Measurements from ENCODE around the gene ITGA2.

Gene ITGA2

GRCh38 chr5:53022930-53023511 is 33.9 kb downstream of the ITGA2 start:
- DNase-seq, result no peak

- DNase-seq, result no peak
These were observed 34.8 kb downstream of the ITGA2 start for GRCh38 chr5:53023969-53024368.

GRCh38 chr5:53024535-53024934 is 35.4 kb downstream of the ITGA2 start:
- DNase-seq, result no peak

GRCh38 chr5:53025487-53025886 is 36.3 kb downstream of the ITGA2 start:
- no peak for DNase-seq

GRCh38 chr5:53027913-53028312 is 38.8 kb downstream of the ITGA2 start:
- no peak for DNase-seq

GRCh38 chr5:53029608-53030007 is 40.5 kb downstream of the ITGA2 start:
- DNase-seq, result no peak

- no peak for DNase-seq
These were observed 41.7 kb downstream of the ITGA2 start for GRCh38 chr5:53030893-53031292.

- no peak for DNase-seq
These were observed 42.5 kb downstream of the ITGA2 start for GRCh38 chr5:53031695-53032096.

GRCh38 chr5:53032188-53032587 is 43.0 kb downstream of the ITGA2 start:
- no peak for DNase-seq

- DNase-seq, result no peak
These were observed 45.7 kb downstream of the ITGA2 start for GRCh38 chr5:53034832-53035231.

GRCh38 chr5:53035868-53036381 is 46.8 kb downstream of the ITGA2 start:
- peak; percentile 25 for DNase-seq

GRCh38 chr5:53037141-53037859 is 48.1 kb downstream of the ITGA2 start:
- no peak for DNase-seq

- no peak for DNase-seq
These were observed 49.2 kb downstream of the ITGA2 start for GRCh38 chr5:53038196-53038847.

GRCh38 chr5:53039855-53040254 is 50.7 kb downstream of the ITGA2 start:
- no peak for DNase-seq

GRCh38 chr5:53041071-53041692 is 52.0 kb downstream of the ITGA2 start:
- peak; percentile 10 for DNase-seq

- DNase-seq, result no peak
These were observed 52.6 kb downstream of the ITGA2 start for GRCh38 chr5:53041740-53042139.

- DNase-seq, result no peak
These were observed 56.1 kb downstream of the ITGA2 start for GRCh38 chr5:53045263-53045662.

- DNase-seq, result no peak
These were observed 59.1 kb downstream of the ITGA2 start for GRCh38 chr5:53048248-53048647.

GRCh38 chr5:53052499-53052898 is 63.3 kb downstream of the ITGA2 start:
- no peak for DNase-seq

- DNase-seq, result no peak
These were observed 64.2 kb downstream of the ITGA2 start for GRCh38 chr5:53053364-53053763.

- DNase-seq, result no peak
These were observed 66.2 kb downstream of the ITGA2 start for GRCh38 chr5:53055365-53055764.

GRCh38 chr5:53059281-53059680 is 70.1 kb downstream of the ITGA2 start:
- DNase-seq, result no peak

GRCh38 chr5:53063176-53063575 is 74.0 kb downstream of the ITGA2 start:
- no peak for DNase-seq

GRCh38 chr5:53063791-53064190 is 74.6 kb downstream of the ITGA2 start:
- DNase-seq, result no peak

Measured in hematopoietic multipotent progenitor cell treated with erythropoietin and hydrocortisone succinate and interleukin-3 and kit ligand, for 8 days (in vitro differentiated cells).